NK-92 treated with Interleukin-12 subunit alpha and Interleukin-12 subunit beta, amount 100 ng/mL, for 24 hours (cell line): Measurements from ENCODE around the gene ARID5B.
"Not testable (repeated sequence)": the region's sequence is repeated elsewhere in the genome, so short reads cannot be mapped to it uniquely, and the experiment has no call there.

Experiments
- DNase-seq: peaks from one replicate; lab custom pipeline; 2025; lab: John Stamatoyannopoulos, UW

The ARID5B gene

DNA sequence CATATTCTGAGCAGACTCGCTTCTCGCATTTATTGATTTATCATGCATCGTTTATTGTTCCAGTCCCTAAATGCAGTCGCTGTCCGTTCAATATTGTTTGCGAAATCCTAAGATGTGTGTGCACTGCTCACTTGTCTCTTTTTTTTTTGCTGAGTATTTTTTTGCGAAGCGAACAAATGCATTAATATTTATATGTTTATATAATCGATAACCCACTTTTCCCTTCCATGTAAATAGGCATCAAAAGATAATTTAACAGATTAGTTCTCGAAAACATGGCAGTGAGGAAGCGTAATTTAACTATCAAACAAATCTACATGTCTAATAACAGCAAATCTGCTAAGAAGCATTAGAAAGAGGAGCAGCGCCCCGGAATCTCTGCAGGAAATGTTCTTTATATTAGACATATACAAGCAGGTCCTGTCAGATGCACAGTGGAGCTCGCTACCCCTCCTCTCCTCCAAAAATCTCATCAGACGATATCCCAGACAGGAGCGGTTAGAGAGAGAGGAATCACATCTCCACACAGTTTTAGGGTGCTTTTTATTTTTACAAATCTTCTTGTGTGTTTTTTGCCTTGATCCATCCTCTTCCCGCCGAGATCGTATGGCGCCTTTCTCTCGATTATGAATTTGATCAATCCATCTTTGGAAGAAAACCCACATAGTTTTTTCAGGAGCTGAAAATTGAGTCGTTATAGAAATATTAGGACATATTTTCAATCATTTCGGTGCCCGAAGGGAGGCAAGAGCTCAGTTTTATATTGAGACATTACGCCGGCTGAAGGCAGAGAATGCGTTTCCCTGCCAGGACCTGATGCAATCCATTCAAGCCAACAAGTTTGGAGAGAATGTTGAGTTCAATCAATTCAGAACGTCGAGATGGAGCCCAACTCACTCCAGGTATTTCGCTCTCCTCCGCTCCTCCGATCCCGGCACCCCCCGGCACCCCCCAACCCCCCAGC lies at the start of gene ARID5B:
Gene ARID5B (plus strand): TSS at position 871 of the 964 bp plus-strand sequence. CDS start 11 bp downstream, at position 882.
- peak; percentile 49 for DNase-seq

DNA sequence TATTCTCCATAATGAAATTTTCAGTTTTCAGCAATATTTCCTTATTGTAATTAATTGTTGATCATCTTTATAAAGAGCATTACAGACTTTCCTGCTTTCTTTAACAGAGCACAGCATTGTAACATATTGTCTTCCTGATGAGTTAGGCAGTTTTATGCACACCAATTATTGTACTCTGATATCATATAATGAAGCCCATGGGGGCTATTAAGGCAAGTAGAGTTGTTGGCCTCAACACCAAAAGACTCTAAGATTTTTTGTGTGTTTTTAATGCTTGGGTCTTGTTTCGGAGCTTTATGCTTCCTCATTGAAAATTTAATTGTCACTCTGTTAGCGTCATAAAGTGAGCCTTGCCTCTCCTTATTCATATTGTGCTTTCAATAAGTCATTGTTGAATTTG lies 49.2 kb upstream of the ARID5B start:
- no peak for DNase-seq

- no peak for DNase-seq
Observed at GRCh38 chr10:61855771-61856170, 45.7 kb upstream of the ARID5B start.

DNA sequence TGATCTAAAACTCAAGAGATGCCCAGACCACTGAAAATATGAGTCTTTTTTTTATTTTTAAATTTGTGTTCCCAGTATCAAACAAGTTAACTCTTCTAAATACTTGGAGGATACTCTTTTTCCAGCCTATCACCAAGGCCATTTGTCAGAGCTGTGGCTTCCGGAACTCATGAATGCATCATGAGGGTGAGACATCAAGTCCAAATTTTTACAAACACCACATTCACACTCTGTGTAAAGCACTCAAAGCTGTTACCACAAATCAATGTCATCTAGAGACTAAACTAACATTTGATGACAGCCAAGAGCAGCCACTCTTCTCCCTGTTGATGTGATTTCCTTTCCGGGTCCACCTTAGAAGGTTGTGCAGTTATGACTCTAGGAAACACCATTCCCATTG lies 43.8 kb upstream of the ARID5B start:
- no peak for DNase-seq

GRCh38 chr10:61859786-61860185 lies 41.7 kb upstream of the ARID5B start:
- no peak for DNase-seq

- no peak for DNase-seq
Observed at GRCh38 chr10:61860964-61861758, 40.3 kb upstream of the ARID5B start.

- DNase-seq, result no peak
Observed at GRCh38 chr10:61863981-61864380, 37.5 kb upstream of the ARID5B start.

- DNase-seq, result no peak
Observed at GRCh38 chr10:61866700-61867368, 34.7 kb upstream of the ARID5B start.

- DNase-seq, result not testable (repeated sequence)
Observed at GRCh38 chr10:61867374-61867773, 34.1 kb upstream of the ARID5B start.

DNA sequence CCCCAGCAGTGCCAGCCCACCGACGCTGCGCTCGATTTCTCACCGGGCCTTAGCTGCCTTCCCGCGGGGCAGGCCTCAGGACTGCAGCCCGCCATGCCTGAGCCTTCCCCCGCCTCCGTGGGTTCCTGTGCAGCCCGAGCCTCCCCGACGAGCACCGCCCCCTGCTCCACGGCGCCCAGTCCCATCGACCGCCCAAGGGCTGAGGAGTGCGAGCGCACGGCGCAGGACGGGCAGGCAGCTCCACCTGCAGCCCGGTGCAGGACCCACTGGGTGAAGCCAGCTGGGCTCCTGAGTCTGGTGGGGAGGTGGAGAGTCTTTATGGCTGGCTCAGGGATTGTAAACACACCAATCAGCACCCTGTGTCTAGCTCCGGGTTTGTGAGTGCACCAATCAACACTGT lies 33.7 kb upstream of the ARID5B start:
- DNase-seq, result not testable (repeated sequence)

GRCh38 chr10:61869041-61869675 lies 32.3 kb upstream of the ARID5B start:
- DNase-seq, result no peak

- DNase-seq, result no peak
Observed at GRCh38 chr10:61869774-61870525, 31.5 kb upstream of the ARID5B start.

DNA sequence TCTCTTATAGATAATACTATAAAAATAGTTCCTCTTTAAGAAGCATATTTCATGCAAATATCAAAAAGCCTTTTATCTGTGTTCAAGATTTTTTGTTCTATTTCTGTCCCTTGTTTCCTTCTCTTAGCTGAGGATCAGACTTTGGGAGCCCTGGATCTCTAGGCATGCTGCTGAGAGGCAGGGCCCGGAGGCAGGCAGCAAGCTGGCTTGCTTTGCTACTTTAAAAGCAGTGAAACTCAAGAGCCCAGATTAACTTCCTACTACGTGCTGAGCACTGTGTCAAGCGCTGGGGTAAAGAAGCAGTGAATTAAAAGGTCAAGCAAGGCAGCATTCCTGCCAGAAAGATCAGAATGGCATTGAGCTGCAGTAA lies 31.0 kb upstream of the ARID5B start:
- no peak for DNase-seq

DNA sequence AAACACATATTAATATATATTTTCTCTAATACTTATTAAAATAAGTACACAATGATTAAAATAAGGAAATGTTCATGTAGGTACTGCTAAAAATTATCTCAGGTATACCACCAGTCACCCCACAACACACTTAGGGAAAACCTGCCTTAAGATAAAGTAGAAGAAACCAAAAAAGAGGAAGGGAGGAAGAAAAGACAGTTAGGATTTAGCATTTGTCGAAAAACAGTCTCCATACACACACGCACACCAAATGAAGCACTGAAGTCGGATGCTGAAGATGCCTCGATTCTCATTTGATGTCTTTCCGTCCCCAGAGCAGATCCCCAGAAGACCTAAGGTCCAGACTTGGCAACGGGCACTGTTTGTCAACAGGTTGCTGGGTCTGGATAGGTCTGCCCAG lies 30.0 kb upstream of the ARID5B start:
- no peak for DNase-seq

- DNase-seq, result no peak
Observed at GRCh38 chr10:61877887-61878739, 23.4 kb upstream of the ARID5B start.

DNA sequence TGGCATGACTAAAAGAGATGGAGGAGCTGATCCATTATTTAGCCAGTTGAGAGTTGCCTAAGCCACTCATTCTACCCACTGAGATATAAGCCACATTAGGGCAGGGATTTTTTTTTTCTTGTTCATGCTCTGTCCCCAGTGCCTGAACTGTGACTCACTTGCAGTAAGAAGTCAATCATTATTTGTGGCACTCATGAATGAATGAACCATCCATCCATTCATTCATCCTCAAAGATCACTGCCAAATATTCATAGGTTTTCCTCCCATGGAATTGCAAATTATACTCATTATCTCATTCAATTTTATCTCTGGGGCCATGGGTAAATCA lies 22.8 kb upstream of the ARID5B start:
- no peak for DNase-seq

DNA sequence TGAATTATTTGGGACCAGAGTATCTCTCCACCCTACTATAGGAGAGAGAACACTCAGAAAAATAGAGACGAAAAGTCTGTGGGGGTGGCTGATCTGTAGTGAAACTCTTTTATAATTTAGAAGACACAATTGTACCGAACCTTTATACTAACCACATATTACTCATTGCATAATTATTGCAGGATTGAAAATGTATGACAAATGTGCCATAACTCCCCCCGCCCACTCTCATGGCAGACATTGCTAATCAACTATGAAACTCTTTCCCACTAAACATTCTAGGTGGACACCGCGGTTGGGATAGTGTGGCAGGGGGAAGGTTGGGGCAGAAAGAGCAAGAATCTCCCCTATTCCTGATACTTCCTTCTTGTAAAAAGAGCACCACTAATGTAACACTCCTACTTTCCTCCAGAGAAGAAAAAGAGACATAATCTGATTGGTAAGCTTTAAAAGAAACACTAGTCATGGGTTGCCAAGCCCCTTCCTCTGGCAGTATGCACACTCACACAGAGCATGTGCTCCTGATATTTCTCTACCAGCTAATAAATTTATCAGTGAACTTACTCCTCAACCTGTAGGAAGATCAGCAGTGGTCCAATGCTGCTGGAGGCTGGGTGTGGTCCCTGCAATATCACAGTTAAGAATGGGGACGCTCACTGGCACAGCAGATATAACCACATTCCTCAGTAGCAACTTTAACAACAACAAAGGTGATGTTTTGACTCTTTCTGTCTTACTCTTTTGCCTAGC lies 18.7 kb upstream of the ARID5B start:
- no peak for DNase-seq

GRCh38 chr10:61883371-61884025 lies 18.0 kb upstream of the ARID5B start:
- no peak for DNase-seq

- DNase-seq, result no peak
Observed at GRCh38 chr10:61887772-61888171, 13.7 kb upstream of the ARID5B start.
